Body of pancreas (tissue), 4 donors: ENCODE results near the gene NUDT14. TPM values are rescaled to one million over a fixed set of nuclear protein-coding genes. Genes with fewer than 3 reads are reported as not detected.

Experiments
- ATAC-seq: fragments of 150-250 bp; one replicate; pipeline ENCODE4 v1.9.1; 2016
- DNase-seq, 4 donors: peaks; one replicate each; pipeline ENCODE4 v3.0.0-alpha.2; 2019
- H3K27ac ChIP-seq, 4 donors: fragments of 200-600 bp; sonication (generic); 1 replicate in 3 of 4; 2 replicates in 1 of 4; pipeline versions ENCODE4 v1.5.1 to v1.6.1; 2016 to 2019; ENCODE audit warnings: mild to moderate bottlenecking in 1 of 4, mixed read lengths in 1 of 4, moderate library complexity in 1 of 4
- H3K27me3 ChIP-seq, 2 donors: fragments of 200-600 bp; sonication (generic); one replicate each; pipeline ENCODE4 v1.6.0; 2016; ENCODE audit warnings: mild to moderate bottlenecking in 1 of 2
- H3K36me3 ChIP-seq, 2 donors: fragments of 200-600 bp; sonication (generic); replicated peaks in 1 of 2; 2 replicates each; pipeline ENCODE4 v1.5.1; 2016; ENCODE audit warnings: low read depth in 2 of 2; ENCODE audit not compliant: insufficient read depth in 1 of 2
- H3K4me1 ChIP-seq: fragments of 200-600 bp; sonication (generic); one replicate; pipeline ENCODE4 v1.6.0; 2016
- H3K4me3 ChIP-seq, 2 donors: fragments of 200-600 bp; sonication (generic); 1 replicate in 1 of 2; 2 replicates in 1 of 2; pipeline ENCODE4 v1.5.1; 2016 to 2019
- H3K9me3 ChIP-seq, 3 donors: fragments of 200-600 bp; sonication (generic); 1 replicate in 2 of 3; 2 replicates in 1 of 3; pipeline ENCODE4 v1.5.1; 2016
- POLR2A ChIP-seq, 3 donors: fragments of 450-650 bp; IDR thresholded peaks; one replicate each; pipeline ENCODE4 v1.6.1; 2016; ENCODE audit warnings: antibody characterized with exemption in 3 of 3, mild to moderate bottlenecking in 2 of 3
- WGBS, 2 donors: methylation state at CpG; one replicate each; pipeline ENCODE4 v1.1.5; 2017; 5-methylcytosine and 5-hydroxymethylcytosine counted together
- intact Hi-C: fragments of 100-400 bp; cut with DNase I; formaldehyde crosslinking; loops from one replicate; pipeline ENCODE4 v1.15.1; 2023
- total RNA-seq, 2 donors: library from RNA; depleted of rRNA; stranded (reverse); fragments of >200 nt; gene quantifications; one replicate each; pipeline ENCODE4 v1.1.0, GENCODE V29; 2016
- TF ChIP-seq, protein P1 (sequence below), 7 experiments: fragments of 450-650 bp in 4 of 7; fragments of 200-600 bp in 3 of 7; sonication (generic) in 3 of 7; IDR thresholded peaks; one replicate each; pipeline ENCODE4 v1.5.1; 2016 to 2019; ENCODE audit warnings: antibody characterized with exemption in 7 of 7

Gene NUDT14
- total RNA-seq, 2 donors from 2014 or later = 28.8 to 66.9 TPM

DNA sequence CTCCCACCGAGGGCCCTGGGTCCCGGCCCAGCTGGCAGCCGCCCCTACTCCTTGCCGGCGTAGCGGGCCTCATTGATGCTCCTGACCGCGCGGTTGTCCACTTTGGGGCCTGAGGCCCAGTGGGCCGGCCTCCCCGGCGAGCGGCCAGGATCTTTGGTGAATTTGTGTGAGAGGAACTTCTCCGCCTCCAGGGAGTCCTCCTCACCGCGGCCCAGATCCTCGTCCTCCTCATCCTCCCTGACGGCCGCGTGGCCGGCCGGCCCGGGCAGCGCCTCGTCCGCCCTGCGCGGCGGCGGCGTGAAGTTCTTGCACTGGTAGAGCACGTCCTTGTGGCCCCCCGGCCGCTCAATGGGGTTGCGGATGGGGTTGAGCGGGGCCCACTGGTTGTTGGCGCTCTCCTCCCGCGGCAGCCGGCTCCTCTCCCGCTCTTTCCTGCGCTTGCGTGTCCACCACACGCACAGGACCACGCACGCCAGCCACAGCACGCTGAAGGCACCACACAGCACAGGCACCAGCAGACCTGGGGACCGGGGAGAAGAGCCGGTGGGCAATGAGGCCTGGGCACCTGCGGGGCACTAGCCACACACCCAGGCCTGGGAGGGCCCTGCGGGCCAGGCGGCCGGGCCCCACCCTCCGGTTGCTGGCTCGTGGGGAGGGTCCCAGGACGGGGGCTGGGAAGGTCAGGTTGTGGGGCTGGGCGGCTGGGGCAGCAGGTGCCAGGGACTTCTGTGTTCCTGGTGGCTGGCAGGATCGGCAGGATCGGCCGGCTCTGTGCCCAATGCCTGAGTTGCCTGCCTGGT lies 38.3 kb downstream of the NUDT14 start:
- no peak overlapping the region for H3K27ac ChIP-seq
- no peak for DNase-seq
- H3K36me3 ChIP-seq = no peaks in the 10 kb centered on the region
- no peaks in the 10 kb centered on the region for H3K4me1 ChIP-seq
- H3K27me3 ChIP-seq = no peaks in the 10 kb centered on the region
- 94 to 98% methylated on average over 40 to 42 of the region's 60 CpGs for WGBS, 2 donors
- intact Hi-C loops = no loop called here
- TF ChIP-seq, protein P1, sequence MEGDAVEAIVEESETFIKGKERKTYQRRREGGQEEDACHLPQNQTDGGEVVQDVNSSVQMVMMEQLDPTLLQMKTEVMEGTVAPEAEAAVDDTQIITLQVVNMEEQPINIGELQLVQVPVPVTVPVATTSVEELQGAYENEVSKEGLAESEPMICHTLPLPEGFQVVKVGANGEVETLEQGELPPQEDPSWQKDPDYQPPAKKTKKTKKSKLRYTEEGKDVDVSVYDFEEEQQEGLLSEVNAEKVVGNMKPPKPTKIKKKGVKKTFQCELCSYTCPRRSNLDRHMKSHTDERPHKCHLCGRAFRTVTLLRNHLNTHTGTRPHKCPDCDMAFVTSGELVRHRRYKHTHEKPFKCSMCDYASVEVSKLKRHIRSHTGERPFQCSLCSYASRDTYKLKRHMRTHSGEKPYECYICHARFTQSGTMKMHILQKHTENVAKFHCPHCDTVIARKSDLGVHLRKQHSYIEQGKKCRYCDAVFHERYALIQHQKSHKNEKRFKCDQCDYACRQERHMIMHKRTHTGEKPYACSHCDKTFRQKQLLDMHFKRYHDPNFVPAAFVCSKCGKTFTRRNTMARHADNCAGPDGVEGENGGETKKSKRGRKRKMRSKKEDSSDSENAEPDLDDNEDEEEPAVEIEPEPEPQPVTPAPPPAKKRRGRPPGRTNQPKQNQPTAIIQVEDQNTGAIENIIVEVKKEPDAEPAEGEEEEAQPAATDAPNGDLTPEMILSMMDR (IDR thresholded peaks at IDR 0.05) = no peak
- no peak for TF ChIP-seq POLR2A (IDR thresholded peaks at IDR 0.05)
- ATAC-seq = no peak
- H3K4me3 ChIP-seq = no peak overlapping the region
- peaks cover 0 to 11% (median 0%) of the 10 kb centered on the region in 3 donors for H3K9me3 ChIP-seq

DNA sequence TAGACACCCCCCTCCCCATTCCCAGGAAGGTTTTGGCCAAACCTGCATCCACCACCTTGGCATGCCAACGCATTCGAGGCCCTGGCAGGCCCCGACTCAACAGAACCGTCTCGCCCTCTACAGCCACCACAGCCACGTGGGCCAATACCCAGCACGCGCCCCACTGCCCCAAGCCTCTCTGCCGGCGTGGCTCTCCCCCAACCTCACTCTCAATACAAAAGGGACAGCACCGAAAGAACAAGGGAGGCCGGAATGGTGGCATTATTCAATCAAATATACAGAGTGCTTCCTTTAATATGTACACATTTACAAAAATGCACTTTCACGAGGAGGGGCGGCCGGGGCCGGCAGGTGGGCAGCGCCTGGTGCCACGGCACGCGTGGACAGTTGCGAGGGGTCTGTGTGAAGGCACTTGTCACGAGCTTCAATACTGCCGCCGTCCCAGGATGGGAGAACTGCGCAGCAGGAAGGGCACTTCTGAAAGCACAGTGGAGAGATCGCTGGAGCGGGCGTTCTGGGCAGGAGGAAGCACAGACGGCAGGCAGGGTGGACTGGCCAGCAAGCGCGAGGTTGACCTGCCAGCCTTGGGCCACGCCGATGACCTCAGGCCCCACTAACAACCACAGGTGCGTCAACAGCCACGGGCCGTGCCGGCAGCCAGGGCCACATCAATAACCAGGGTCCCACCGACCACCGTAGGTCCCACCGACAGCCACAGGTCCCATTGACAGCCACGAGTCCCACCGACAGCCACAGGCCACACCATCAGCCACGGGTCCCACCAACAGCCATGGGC lies 39.4 kb downstream of the NUDT14 start:
- no peaks in the 10 kb centered on the region for H3K36me3 ChIP-seq
- ATAC-seq (no peak), DNase-seq (no peak)
- H3K4me3 ChIP-seq = no peak overlapping the region
- peaks cover 0 to 11% (median 0%) of the 10 kb centered on the region in 3 donors for H3K9me3 ChIP-seq
- 93 to 95% methylated on average over 35 to 41 of the region's 43 CpGs for WGBS, 2 donors
- H3K4me1 ChIP-seq = no peaks in the 10 kb centered on the region
- no peak overlapping the region for H3K27ac ChIP-seq
- no peaks in the 10 kb centered on the region for H3K27me3 ChIP-seq
- intact Hi-C loops = no loop called here
- TF ChIP-seq, protein P1 (IDR thresholded peaks at IDR 0.05) = no peak
- no peak for TF ChIP-seq POLR2A (IDR thresholded peaks at IDR 0.05)

DNA sequence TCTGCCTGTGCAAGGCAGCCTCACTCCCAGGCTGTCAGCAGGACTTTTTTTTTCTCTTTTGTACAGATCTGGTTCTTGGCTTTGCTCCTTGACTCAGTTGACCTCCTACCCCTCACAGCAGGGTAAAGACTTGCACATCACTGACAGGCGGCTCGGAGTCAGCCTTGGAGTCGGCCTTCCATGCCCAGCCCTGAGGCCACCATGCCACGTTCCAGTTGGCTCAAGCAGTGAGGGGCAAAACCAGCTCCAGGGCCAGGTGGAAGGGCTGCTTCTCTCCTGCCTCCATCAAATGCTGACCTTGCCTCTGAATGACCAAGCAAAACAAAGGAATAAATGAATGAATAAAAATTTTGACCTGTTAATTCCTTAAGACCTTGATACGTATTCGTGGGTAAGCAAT lies 40.1 kb downstream of the NUDT14 start:
- WGBS, 2 donors = 89 to 97% methylated on average over 6 of the region's 6 CpGs
- Histone ChIP-seq H3K27me3 (no peaks in the 10 kb centered on the region), H3K9me3 (peaks cover 0 to 11% (median 0%) of the 10 kb centered on the region in 3 donors), H3K4me1 (no peaks in the 10 kb centered on the region), H3K27ac (no peak overlapping the region), H3K36me3 (no peaks in the 10 kb centered on the region), H3K4me3 (no peak overlapping the region)
- ATAC-seq (no peak), DNase-seq (no peak)
- intact Hi-C loops = no loop called here
- no peak for TF ChIP-seq POLR2A (IDR thresholded peaks at IDR 0.05)
- TF ChIP-seq, protein P1 (IDR thresholded peaks at IDR 0.05) = no peak

DNA sequence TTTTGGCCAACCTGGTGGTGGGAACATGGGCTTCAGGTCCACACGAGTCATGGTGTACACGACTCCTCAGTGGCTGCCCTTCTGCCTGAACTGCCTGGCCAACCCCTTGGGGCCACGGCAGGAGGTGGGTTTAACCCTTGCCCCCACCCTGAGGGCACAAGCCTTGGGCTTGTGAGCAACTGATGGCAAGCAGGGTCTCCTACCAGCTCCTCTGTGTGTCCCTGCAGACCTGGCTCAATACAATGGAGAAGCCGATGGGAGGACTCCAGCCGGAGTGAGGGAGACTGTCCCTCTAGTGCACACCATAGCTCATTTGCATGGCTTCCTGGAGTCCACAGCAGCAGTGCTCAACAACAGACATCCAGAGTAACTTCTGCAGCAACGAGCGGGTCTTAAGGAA lies 40.5 kb downstream of the NUDT14 start:
- WGBS, 2 donors = 93 to 99% methylated on average over 6 to 7 of the region's 7 CpGs
- TF ChIP-seq, protein P1 (IDR thresholded peaks at IDR 0.05) = no peak
- no peak for TF ChIP-seq POLR2A (IDR thresholded peaks at IDR 0.05)
- peaks cover 0 to 11% (median 0%) of the 10 kb centered on the region in 3 donors for H3K9me3 ChIP-seq
- no peaks in the 10 kb centered on the region for H3K36me3 ChIP-seq
- no peaks in the 10 kb centered on the region for H3K27me3 ChIP-seq
- DNase-seq (no peak), ATAC-seq (no peak)
- H3K27ac ChIP-seq = no peak overlapping the region
- intact Hi-C loops = no loop called here
- H3K4me1 ChIP-seq = no peaks in the 10 kb centered on the region
- H3K4me3 ChIP-seq = no peak overlapping the region
